GM12878 (cell line): ENCODE results near the gene ZNF280C. TPM values are rescaled to one million over a fixed set of nuclear protein-coding genes. Genes with fewer than 3 reads are reported as not detected.

Experiments used
- BRCA1 ChIP-seq: IDR thresholded peaks from 2 replicates; pipeline ENCODE4 v1.6.1; 2011; ENCODE audit warnings: low read depth, low read length, improper control_type of control experiment
- DPF2 ChIP-seq: fragments of 450-650 bp; IDR thresholded peaks from 2 replicates; pipeline ENCODE4 v1.6.1; 2017; ENCODE audit warnings: mild to moderate bottlenecking
- E2F4 ChIP-seq: IDR thresholded peaks from 2 replicates; pipeline ENCODE4 v1.6.1; 2012; ENCODE audit warnings: low read depth, low read length, improper control_type of control experiment
- JUND ChIP-seq: IDR thresholded peaks from 2 replicates; pipeline ENCODE4 v1.6.1; 2012; ENCODE audit warnings: low read depth, mild to moderate bottlenecking, low read length, improper control_type of control experiment, moderate library complexity
- KLF5 ChIP-seq: fragments of 450-650 bp; IDR thresholded peaks from 2 replicates; pipeline ENCODE4 v1.6.1; 2014; ENCODE audit warnings: mild to moderate bottlenecking; ENCODE audit not compliant: partially characterized antibody
- MXI1 ChIP-seq: fragments of 150-350 bp; IDR thresholded peaks from 2 replicates; pipeline ENCODE4 v1.6.1; 2011; ENCODE audit warnings: low read depth, mild to moderate bottlenecking, inconsistent platforms, low read length, improper control_type of control experiment
- NFYB ChIP-seq: IDR thresholded peaks from 2 replicates; pipeline ENCODE4 v1.6.1; 2011; ENCODE audit warnings: low read depth, mild to moderate bottlenecking, low read length, improper control_type of control experiment, moderate library complexity; ENCODE audit not compliant: insufficient read depth
- NKRF ChIP-seq: fragments of 450-650 bp; conservative IDR thresholded peaks from 2 replicates; pipeline ENCODE4 v1.6.1; 2017; ENCODE audit warnings: mild to moderate bottlenecking, moderate library complexity
- PRDM15 ChIP-seq: fragments of 450-650 bp; formaldehyde crosslinking; IDR thresholded peaks from 2 replicates; pipeline ENCODE4 v1.4.0; 2020; ENCODE audit warnings: mild to moderate bottlenecking, moderate library complexity
- SMARCA5 ChIP-seq: fragments of 450-650 bp; IDR thresholded peaks from 2 replicates; pipeline ENCODE4 v1.6.1; 2017; ENCODE audit warnings: mild to moderate bottlenecking
- ZBTB11 ChIP-seq: fragments of 450-650 bp; formaldehyde crosslinking; IDR thresholded peaks from 2 replicates; pipeline ENCODE4 v1.5.0; 2022; ENCODE audit warnings: mild to moderate bottlenecking, missing genetic modification characterization
- ZNF622 ChIP-seq: fragments of 450-650 bp; IDR thresholded peaks from 2 replicates; pipeline ENCODE4 v1.6.1; 2017; ENCODE audit warnings: mild to moderate bottlenecking, inconsistent platforms
- polyA plus RNA-seq, 11 experiments: library from polyadenylated mRNA; depleted of rRNA in 4 of 11; unstranded in 6 of 11; stranded (reverse) in 5 of 11; fragments of >200 nt; fragmentation: Nextera tagmentation in 4 of 11; fragmentation: Illumina TruSeq in 1 of 11; extraction: Ambion mirVana in 4 of 11; extraction: Trizol in 1 of 11; gene quantifications; 1 replicate in 1 of 11; 2 replicates in 10 of 11; pipeline versions ENCODE4 v1.2.1 to v1.2.3, GENCODE V29; 2011 to 2016; ENCODE audit warnings: inconsistent platforms in 2 of 11, missing spikeins in 2 of 11, low read depth in 1 of 11
- total RNA-seq, 4 experiments: library from RNA; depleted of rRNA in 3 of 4; stranded (reverse); fragments of >200 nt in 3 of 4; fragmentation: Illumina TruSeq in 1 of 4; extraction: Trizol in 1 of 4; gene quantifications; 2 replicates each; pipeline versions ENCODE4 v1.2.1 to v1.2.3, GENCODE V29; 2013 to 2021

Gene ZNF280C
- total and polyA plus RNA-seq, 10 of the 15 experiments (the other 5 are each of a cell fraction or from before 2014, with no cell fraction given), result 0.82 to 8.8 (median 5.7) TPM

DNA sequence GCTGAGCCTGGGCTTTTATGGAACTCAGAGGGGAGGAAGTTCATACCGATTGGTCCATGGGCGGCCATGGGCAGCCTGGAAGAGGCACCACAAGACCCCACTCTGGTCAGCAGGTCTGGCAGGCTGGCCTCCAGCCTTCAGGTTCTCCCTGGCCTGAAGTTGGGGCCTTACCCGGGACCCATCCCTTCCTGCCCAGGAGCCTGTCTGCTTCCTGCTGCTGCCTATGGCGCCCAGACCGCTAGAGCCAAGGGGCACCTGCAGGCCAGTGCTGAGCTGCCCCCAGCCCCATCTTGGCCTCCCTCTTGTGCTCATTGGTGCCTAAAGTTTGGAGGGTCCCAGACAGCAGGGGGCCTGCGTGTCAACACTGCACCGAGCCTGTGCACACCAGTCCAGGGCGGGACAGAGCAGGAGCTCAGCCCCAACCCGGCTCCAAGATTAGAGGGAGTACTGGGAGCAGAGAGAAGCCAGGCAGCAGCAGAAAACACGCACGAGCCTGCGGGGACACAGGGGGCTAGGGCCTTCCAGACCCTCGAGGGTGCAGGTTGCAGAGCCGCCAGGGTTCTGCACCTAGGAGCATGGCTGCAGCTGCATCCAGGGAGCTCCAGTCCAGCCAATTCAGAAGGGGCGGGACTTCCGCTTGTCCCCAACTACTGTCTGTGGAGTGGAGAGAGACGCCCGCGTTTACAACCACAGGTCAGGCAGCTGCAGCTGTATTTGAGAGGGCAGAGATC is 30.7 kb upstream of the ZNF280C start (continued):
- no peak for TF ChIP-seq ZNF622
- TF ChIP-seq MXI1, result no peak
- TF ChIP-seq NFYB, result no peak
- TF ChIP-seq ZBTB11 (CRISPR knock-in tag), result no peak
- no peak for TF ChIP-seq JUND
- no peak for TF ChIP-seq BRCA1
- no peak for TF ChIP-seq E2F4
- TF ChIP-seq DPF2, result no peak
- TF ChIP-seq NKRF, result no peak
- TF ChIP-seq PRDM15, result no peak
- TF ChIP-seq SMARCA5, result no peak
- TF ChIP-seq KLF5, result no peak
